GM10266 (cell line): ENCODE measurements around the gene FCGR3A.

Experiments
- DNase-seq: peaks from one replicate; pipeline ENCODE4 v3.0.0; 2012; ENCODE audit errors: extremely low spot score
- CTCF ChIP-seq: IDR thresholded peaks from 2 replicates; pipeline ENCODE4 v1.5.1; 2012; ENCODE audit warnings: mild to moderate bottlenecking, low read depth; ENCODE audit not compliant: control insufficient read depth, insufficient read depth; ENCODE audit errors: missing control alignments

The FCGR3A gene

GRCh38 chr1:161511756-161512060 lies 37.9 kb downstream of the FCGR3A start:
- DNase-seq, result no peak
- no peak for TF ChIP-seq CTCF

GRCh38 chr1:161511018-161511755 lies 38.4 kb downstream of the FCGR3A start:
- TF ChIP-seq CTCF, result no peak
- DNase-seq, result no peak

- no peak for TF ChIP-seq CTCF
- no peak for DNase-seq
Observed at GRCh38 chr1:161510477-161510876, 39.1 kb downstream of the FCGR3A start.

GRCh38 chr1:161506336-161507223 lies 43.0 kb downstream of the FCGR3A start:
- DNase-seq, result no peak
- no peak for TF ChIP-seq CTCF

GRCh38 chr1:161505686-161506085 lies 43.9 kb downstream of the FCGR3A start:
- no peak for DNase-seq
- TF ChIP-seq CTCF, result no peak

GRCh38 chr1:161503394-161503748 lies 46.2 kb downstream of the FCGR3A start:
- no peak for TF ChIP-seq CTCF
- no peak for DNase-seq
